RWPE1 (cell line): ENCODE measurements around the gene AMIGO1.

ENCODE experiments used
- CTCF ChIA-PET: fragments of 350-600 bp; sonication (Branson Sonifier 250); formaldehyde crosslinking; extraction: SDS; loops from one replicate; lab custom pipeline; 2021; lab: Yijun Ruan, JAX
- POLR2A ChIA-PET: fragments of 400-600 bp; formaldehyde crosslinking; extraction: SDS; loops from one replicate; lab custom pipeline; 2020; ENCODE audit warnings: antibody characterized with exemption; ENCODE audit not compliant: low non-redundant PET; lab: Yijun Ruan, JAX
- DNase-seq: peaks from one replicate; pipeline ENCODE4 v3.0.0; 2012; ENCODE audit warnings: low spot score
- H3K27ac ChIP-seq: fragments of 450-650 bp; 2 replicates; pipeline ENCODE4 v1.5.1; 2017
- TF ChIP-seq, protein P1 (sequence below): fragments of 450-650 bp; conservative IDR thresholded peaks from 2 replicates; pipeline ENCODE4 v1.5.1; 2017; ENCODE audit warnings: low read depth, mild to moderate bottlenecking

AMIGO1 gene

DNA sequence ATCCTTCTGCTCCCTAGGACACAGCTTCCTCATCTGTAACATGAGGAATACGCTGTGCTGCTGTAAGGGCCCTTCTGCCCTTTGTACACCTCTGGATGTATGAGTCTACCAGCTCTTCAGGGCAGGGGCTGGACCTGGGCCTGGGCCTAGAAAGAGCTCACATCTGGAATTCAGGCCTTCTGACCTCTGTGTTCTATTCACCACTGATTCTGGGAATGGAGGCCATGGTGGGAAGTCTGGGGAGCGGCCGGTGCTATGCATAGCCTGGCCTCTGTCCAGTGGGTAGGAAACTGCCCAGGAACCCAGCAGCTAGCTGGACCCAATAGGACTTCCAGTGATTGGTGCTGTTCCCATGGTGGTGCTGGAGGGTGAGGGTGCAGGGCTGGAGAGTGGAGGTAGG is 19.2 kb upstream of the AMIGO1 start:
- DNase-seq = no peak
- CTCF ChIA-PET = interaction anchor here (0.8 to 1.2 kb wide), 2 partner anchors 38 to 41 kb away, joined by 3 to 4 read pairs; no protein-coding TSS in a partner anchor
- TF ChIP-seq, protein P1, sequence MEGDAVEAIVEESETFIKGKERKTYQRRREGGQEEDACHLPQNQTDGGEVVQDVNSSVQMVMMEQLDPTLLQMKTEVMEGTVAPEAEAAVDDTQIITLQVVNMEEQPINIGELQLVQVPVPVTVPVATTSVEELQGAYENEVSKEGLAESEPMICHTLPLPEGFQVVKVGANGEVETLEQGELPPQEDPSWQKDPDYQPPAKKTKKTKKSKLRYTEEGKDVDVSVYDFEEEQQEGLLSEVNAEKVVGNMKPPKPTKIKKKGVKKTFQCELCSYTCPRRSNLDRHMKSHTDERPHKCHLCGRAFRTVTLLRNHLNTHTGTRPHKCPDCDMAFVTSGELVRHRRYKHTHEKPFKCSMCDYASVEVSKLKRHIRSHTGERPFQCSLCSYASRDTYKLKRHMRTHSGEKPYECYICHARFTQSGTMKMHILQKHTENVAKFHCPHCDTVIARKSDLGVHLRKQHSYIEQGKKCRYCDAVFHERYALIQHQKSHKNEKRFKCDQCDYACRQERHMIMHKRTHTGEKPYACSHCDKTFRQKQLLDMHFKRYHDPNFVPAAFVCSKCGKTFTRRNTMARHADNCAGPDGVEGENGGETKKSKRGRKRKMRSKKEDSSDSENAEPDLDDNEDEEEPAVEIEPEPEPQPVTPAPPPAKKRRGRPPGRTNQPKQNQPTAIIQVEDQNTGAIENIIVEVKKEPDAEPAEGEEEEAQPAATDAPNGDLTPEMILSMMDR = no peak
- POLR2A ChIA-PET = interaction anchor here (0.6 kb wide), 1 partner anchor 19 kb away, joined by 3 read pairs; the partner anchor contains the start of gene GNAI3
- H3K27ac ChIP-seq = no peak overlapping the region

DNA sequence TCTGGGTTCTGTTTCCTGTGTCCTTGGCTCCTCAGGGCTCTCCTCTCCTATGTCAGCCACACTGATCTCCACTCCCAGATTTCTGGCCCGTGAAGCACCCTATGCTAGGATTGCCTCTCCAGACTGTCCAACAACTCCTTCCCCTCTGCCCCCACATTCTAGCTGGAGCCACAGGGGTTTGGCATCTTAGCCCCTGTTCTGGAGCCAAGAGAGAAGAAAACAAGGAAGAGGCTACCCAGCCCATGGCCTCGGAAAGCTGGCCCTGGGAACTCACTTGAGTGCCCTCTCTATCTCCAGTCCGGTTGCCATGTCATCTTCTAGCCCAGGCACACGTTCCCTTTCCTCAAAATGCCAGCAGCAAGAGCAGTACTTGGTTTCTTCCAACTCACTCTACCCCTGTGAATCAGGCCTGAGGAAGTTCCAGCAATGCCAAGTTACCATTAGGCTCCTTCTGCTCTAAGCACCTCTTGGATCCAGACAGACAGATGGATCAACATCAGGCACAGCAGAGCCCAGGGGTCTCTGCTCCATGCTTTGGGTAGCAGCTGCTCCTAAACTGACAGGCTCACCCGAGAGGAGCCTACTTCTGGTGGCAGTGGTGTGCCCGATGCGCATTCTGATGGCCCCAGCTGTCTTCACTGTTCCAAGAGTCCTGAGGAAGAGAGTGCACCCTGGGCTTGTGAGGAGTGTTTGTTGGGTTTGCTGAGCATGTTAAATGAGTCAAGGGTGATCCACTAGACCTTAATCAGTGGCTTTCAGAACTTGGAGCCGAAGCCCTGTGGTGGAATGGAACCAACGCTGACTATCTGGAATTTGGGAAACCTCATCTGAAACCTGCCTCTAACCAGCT is 18.5 kb upstream of the AMIGO1 start:
- ChIA-PET POLR2A (no interaction called here), CTCF (interaction anchor here (0.8 to 1.2 kb wide), 2 partner anchors 37 to 42 kb away, joined by 3 to 4 read pairs; no protein-coding TSS in a partner anchor)
- TF ChIP-seq, protein P1 = no peak
- no peak overlapping the region for H3K27ac ChIP-seq
- no peak for DNase-seq

DNA sequence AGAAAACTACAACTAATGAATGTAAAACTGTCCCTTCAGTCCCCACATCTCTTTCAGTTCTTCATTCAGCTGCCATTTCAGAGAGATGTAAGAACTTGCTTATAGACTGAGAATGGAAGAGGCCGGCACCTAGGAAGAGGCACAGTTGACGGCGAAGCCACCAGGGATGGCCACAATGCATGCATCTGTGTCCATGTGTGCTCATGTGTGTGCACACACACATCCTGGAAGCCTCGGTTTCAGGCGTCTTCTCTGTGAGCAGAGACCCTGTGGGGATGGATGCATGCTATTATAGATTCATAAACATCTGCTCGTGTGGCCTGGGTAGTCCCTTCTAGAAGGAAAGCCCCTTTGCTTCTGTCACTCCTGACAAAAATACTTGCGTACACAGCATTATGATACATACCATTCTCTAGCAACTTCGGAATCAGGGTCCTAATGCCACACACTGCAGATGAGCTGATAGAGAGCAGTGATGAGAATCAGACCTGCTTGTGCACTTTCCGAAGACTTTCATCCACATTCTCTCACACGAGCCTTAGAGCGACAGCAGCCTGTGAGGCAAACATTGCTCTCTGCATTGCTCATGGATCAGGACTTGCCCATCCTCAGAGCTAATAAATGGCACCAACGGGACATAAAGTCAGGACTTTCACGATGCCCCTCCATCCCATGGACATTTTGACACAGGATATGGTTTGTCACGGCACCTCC is 17.7 kb upstream of the AMIGO1 start:
- ChIA-PET POLR2A (no interaction called here), CTCF (interaction anchor here (0.8 kb wide), 1 partner anchor 128 kb away, joined by 6 read pairs; no protein-coding TSS in a partner anchor)
- DNase-seq = no peak
- TF ChIP-seq, protein P1 = no peak
- no peak overlapping the region for H3K27ac ChIP-seq

DNA sequence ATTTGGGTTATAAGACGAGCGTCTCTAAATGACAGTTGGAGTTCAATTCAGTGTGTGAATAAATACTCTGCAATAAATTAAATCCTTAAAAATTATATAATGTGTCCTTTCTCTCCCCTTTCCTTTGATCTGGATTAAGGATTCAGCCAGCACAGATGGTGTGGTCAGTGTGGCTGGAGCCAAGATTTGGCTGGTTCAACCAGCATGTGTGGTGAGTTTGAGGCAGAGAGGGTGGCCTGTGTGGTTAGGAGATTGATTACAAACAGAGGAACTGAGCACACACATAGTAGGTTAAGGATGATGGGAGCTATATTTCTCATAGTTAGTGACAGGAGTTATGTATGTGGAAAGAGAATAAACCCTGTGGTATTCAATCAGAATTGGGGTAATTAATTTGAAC is 14.2 kb upstream of the AMIGO1 start:
- H3K27ac ChIP-seq = no peak overlapping the region
- no peak for DNase-seq
- TF ChIP-seq, protein P1 = no peak
- ChIA-PET CTCF (interaction anchor here (1.0 to 2.0 kb wide), 2 partner anchors 9 to 30 kb away, joined by 3 to 8 read pairs; partner anchors contain the start of gene CYB561D1), POLR2A (no interaction called here)

DNA sequence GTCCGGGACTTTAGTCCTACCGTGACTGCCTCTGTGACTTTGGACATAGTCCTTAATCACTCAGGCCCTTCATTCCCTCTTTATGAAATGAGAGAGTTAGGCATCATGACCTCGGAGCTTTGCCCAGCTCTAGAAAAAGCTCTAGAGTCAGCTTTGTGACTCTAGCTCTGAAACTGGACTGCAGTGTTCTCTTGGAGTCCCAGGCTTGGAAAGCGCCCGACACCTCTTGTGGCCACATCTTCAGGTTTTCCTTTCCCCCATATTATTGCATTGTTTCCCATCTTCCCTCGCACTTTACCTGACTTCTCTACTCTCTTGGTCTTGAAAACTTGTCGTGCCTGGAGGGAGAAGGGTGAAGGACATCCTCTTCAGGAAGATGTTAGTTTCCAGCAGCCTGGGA is 12.5 kb upstream of the AMIGO1 start:
- H3K27ac ChIP-seq = no peak overlapping the region
- no peak for DNase-seq
- ChIA-PET CTCF (interaction anchor here (0.7 to 1.0 kb wide), 3 partner anchors 9 to 458 kb away, joined by 3 read pairs; no protein-coding TSS in a partner anchor), POLR2A (no interaction called here)
- TF ChIP-seq, protein P1 = no peak
